B cell (primary cell): ENCODE measurements around the gene DCAF7. TPM values are rescaled to one million over a fixed set of nuclear protein-coding genes. Genes with fewer than 3 reads are reported as not detected.

ENCODE experiments used
- ATAC-seq: fragments of 200-7000 bp; cut with Tn5 transposase; one replicate; pipeline ENCODE4 v1.10.0; 2021; ENCODE audit warnings: low read depth, mild to moderate bottlenecking, moderate number of reproducible peaks, moderate library complexity
- CTCF ChIA-PET: fragments of 350-600 bp; sonication (Branson Sonifier 250); formaldehyde crosslinking; loops from one replicate; lab custom pipeline; 2021; ENCODE audit warnings: antibody characterized with exemption, inconsistent platforms; lab: Charles Lee
- POLR2A ChIA-PET: fragments of 350-600 bp; sonication (Branson Sonifier 250); formaldehyde crosslinking; loops from one replicate; lab custom pipeline; 2021; ENCODE audit warnings: antibody characterized with exemption; lab: Charles Lee
- DNase-seq: peaks from one replicate; pipeline ENCODE4 v3.0.0; 2013
- H2AFZ ChIP-seq: 2 replicates; pipeline ENCODE4 v1.6.1; 2012; ENCODE audit warnings: mild to moderate bottlenecking, low read depth, low read length; ENCODE audit not compliant: insufficient read depth, poor library complexity, severe bottlenecking
- H3K27ac ChIP-seq, 2 donors: 1 replicate in 1 of 2; 2 replicates in 1 of 2; pipeline ENCODE4 v1.5.1; 2012 to 2013; ENCODE audit warnings: low read length in 2 of 2, mild to moderate bottlenecking in 2 of 2, moderate library complexity in 1 of 2
- H3K27me3 ChIP-seq, 4 experiments: fragments of 200-600 bp in 1 of 4; sonication (generic) in 1 of 4; replicated peaks in 1 of 4; 1 replicate in 2 of 4; 2 replicates in 2 of 4; pipeline versions ENCODE4 v1.6.1 to v1.7.0; 2013 to 2016; ENCODE audit warnings: low read length in 3 of 4, mild to moderate bottlenecking in 2 of 4, mixed read lengths in 1 of 4, moderate library complexity in 1 of 4; ENCODE audit not compliant: insufficient read depth in 4 of 4, control insufficient read depth in 3 of 4; ENCODE audit errors: control extremely low read depth in 1 of 4
- H3K36me3 ChIP-seq, 2 experiments: replicated peaks in 1 of 2; 1 replicate in 1 of 2; 2 replicates in 1 of 2; pipeline versions ENCODE4 v1.6.1 to v1.7.1; 2013; ENCODE audit warnings: low read length in 1 of 2; ENCODE audit not compliant: insufficient read depth in 2 of 2, control insufficient read depth in 1 of 2; ENCODE audit errors: control extremely low read depth in 1 of 2, extremely low read depth in 1 of 2
- H3K4me1 ChIP-seq, 2 donors: fragments of 200-600 bp in 1 of 2; sonication (generic) in 1 of 2; 1 replicate in 1 of 2; 2 replicates in 1 of 2; pipeline versions ENCODE4 v1.5.1 to v1.6.1; 2013 to 2017; ENCODE audit warnings: low read length in 2 of 2; ENCODE audit not compliant: control insufficient read depth in 2 of 2, insufficient read depth in 2 of 2
- H3K4me2 ChIP-seq: replicated peaks from 2 replicates; pipeline ENCODE3; 2012; ENCODE audit warnings: mild to moderate bottlenecking, low read depth, low read length; ENCODE audit not compliant: poor library complexity, severe bottlenecking
- H3K4me3 ChIP-seq, 5 experiments: fragments of 200-600 bp in 1 of 5; sonication (generic) in 1 of 5; 1 replicate in 3 of 5; 2 replicates in 2 of 5; pipeline versions ENCODE4 v1.5.1 to v1.7.0; 2011 to 2016; ENCODE audit warnings: low read length in 4 of 5, mild to moderate bottlenecking in 4 of 5, low read depth in 2 of 5, control low read depth in 1 of 5, moderate library complexity in 1 of 5; ENCODE audit not compliant: insufficient read depth in 1 of 5; ENCODE audit errors: control extremely low read depth in 1 of 5, extremely low read depth in 1 of 5
- H3K79me2 ChIP-seq: fragments of 200-600 bp; sonication (generic); one replicate; pipeline ENCODE4 v1.6.0; 2016; ENCODE audit warnings: low read length; ENCODE audit not compliant: control insufficient read depth, insufficient read depth
- H3K9ac ChIP-seq: fragments of 200-600 bp; sonication (generic); 2 replicates; pipeline ENCODE4 v1.6.1; 2017; ENCODE audit warnings: mild to moderate bottlenecking, low read length, moderate library complexity
- H3K9me3 ChIP-seq, 3 donors: one replicate each; pipeline versions ENCODE4 v1.6.1 to v1.7.1; 2013; ENCODE audit warnings: low read length in 2 of 3; ENCODE audit not compliant: control insufficient read depth in 2 of 3, insufficient read depth in 1 of 3; ENCODE audit errors: control extremely low read depth in 1 of 3
- H4K20me1 ChIP-seq: 2 replicates; pipeline ENCODE4 v1.6.0; 2012; ENCODE audit warnings: mild to moderate bottlenecking, low read length; ENCODE audit not compliant: insufficient read depth, control insufficient read depth, poor library complexity, severe bottlenecking
- H3K27ac Mint-ChIP-seq: one replicate; pipeline ENCODE4 v1.8.0; 2021; ENCODE audit warnings: mixed read lengths
- H3K27me3 Mint-ChIP-seq: one replicate; pipeline ENCODE4 v1.8.0; 2021; ENCODE audit warnings: mixed read lengths
- H3K4me1 Mint-ChIP-seq: one replicate; pipeline ENCODE4 v1.8.0; 2021; ENCODE audit warnings: mixed read lengths
- H3K4me3 Mint-ChIP-seq: one replicate; pipeline ENCODE4 v1.8.0; 2021; ENCODE audit warnings: mixed read lengths
- H3K9me3 Mint-ChIP-seq: one replicate; pipeline ENCODE4 v1.8.0; 2022; ENCODE audit warnings: mixed read lengths; ENCODE audit not compliant: insufficient read depth
- CTCF ChIP-seq: fragments of 200-600 bp; IDR thresholded peaks from one replicate; pipeline ENCODE4 v1.8.0; 2022; ENCODE audit warnings: antibody characterized with exemption, mild to moderate bottlenecking
- EZH2 ChIP-seq: IDR thresholded peaks from 2 replicates; pipeline ENCODE4 v1.6.1; 2012; ENCODE audit warnings: borderline replicate concordance, low read depth, mild to moderate bottlenecking, moderate library complexity, low read length; ENCODE audit not compliant: insufficient read depth, poor library complexity, severe bottlenecking
- WGBS: methylation state at CpG from one replicate; pipeline ENCODE4 v1.1.5; 2013; ENCODE audit warnings: missing lambda C conversion rate; ENCODE audit not compliant: insufficient coverage; 5-methylcytosine and 5-hydroxymethylcytosine counted together
- intact Hi-C: fragments of 100-400 bp; cut with micrococcal nuclease; formaldehyde crosslinking; loops from one replicate; pipeline ENCODE4 v1.10.0; 2022
- polyA plus RNA-seq: library from polyadenylated mRNA; depleted of rRNA; stranded (reverse); fragments of >200 nt; gene quantifications from 2 replicates; pipeline ENCODE4 v1.2.3, GENCODE V29; 2012
- total RNA-seq, 2 donors: library from RNA; stranded (reverse); fragments of 120-200 nt in 1 of 2; gene quantifications; 1 replicate in 1 of 2; 2 replicates in 1 of 2; pipeline versions ENCODE4 v1.2.3 to v1.2.4, GENCODE V29; 2013 to 2022

Gene DCAF7
- total and polyA plus RNA-seq, 2 donors (not counting 1 experiment from before 2014, with no cell fraction given): 55.1 to 84.7 TPM

GRCh38 chr17:63542218-63542545, 8.1 kb upstream of the DCAF7 start:
- DNase-seq: no peak

More at GRCh38 chr17:63542218-63542545, 8.1 kb upstream of the DCAF7 start:
- no peak overlapping the region for H3K9ac ChIP-seq
- H3K9me3 ChIP-seq: no peaks in the 10 kb centered on the region
- 98% methylated on average over 9 of the region's 9 CpGs for WGBS
- H3K27me3 Mint-ChIP-seq: peaks cover 28% of the 10 kb centered on the region
- peaks cover 0 to 26% (median 17%) of the 10 kb centered on the region in 4 experiments for H3K27me3 ChIP-seq
- H3K4me3 Mint-ChIP-seq: no peak overlapping the region
- intact Hi-C loops: no loop called here
- POLR2A ChIA-PET: no interaction called here
- H4K20me1 ChIP-seq: no peaks in the 10 kb centered on the region
- H3K27ac Mint-ChIP-seq: no peak overlapping the region
- no peak overlapping the region for H3K27ac ChIP-seq
- no peak for TF ChIP-seq CTCF
- no peak for TF ChIP-seq EZH2
- H3K9me3 Mint-ChIP-seq: no peaks in the 10 kb centered on the region
- no peak overlapping the region for H2AFZ ChIP-seq
- peaks cover 5% of the 10 kb centered on the region for H3K4me1 Mint-ChIP-seq
- no peak for ATAC-seq
- no peak overlapping the region for H3K4me3 ChIP-seq
- peaks cover 12% of the 10 kb centered on the region in 2 donors for H3K4me1 ChIP-seq
- H3K4me2 ChIP-seq: no peak overlapping the region
- no peaks in the 10 kb centered on the region for H3K36me3 ChIP-seq
- CTCF ChIA-PET: no interaction called here
- peaks cover 30% of the 10 kb centered on the region for H3K79me2 ChIP-seq
